Measurements from ENCODE around the gene TEX26.

TEX26 gene

DNA sequence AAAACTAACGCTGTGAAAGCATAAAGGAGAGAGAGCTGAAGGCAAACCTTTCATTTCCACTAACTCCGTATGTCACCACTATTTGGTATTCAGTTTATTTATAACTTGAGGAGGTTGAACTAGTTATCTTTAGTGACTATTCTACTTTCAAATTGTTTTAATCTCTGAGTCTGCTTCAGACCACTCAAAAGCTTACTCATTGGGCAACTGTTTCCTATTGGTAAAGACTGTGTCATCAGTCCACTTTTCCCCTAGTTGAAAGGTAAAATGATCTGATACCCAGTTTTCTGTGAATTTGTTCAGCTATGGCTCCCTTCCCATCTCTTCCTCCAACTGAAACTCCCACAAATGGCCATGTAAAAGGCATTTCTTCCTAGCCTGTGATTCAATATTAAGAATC lies 39.1 kb downstream of the TEX26 start:
- H3K27ac ChIP-seq (ENCODE audit: low read depth, low read length): no peak overlapping the region
- H3K4me3 ChIP-seq (ENCODE audit: low read depth in 1 of 5, low read length in 5 of 5): no peak overlapping the region
- no peaks in the 10 kb centered on the region for H3K9me3 ChIP-seq (ENCODE audit: control insufficient read depth in 5 of 5, low read length in 5 of 5)
- no peaks in the 10 kb centered on the region for H3K36me3 ChIP-seq (ENCODE audit: control insufficient read depth in 5 of 5, insufficient read depth in 5 of 5, low read length in 5 of 5)
- H3K27me3 ChIP-seq (ENCODE audit: control insufficient read depth in 5 of 5, insufficient read depth in 4 of 5, low read length in 5 of 5): no peaks in the 10 kb centered on the region
- no peak overlapping the region for H3K9ac ChIP-seq (ENCODE audit: low read length in 5 of 5)
- no peaks in the 10 kb centered on the region for H3K4me1 ChIP-seq (ENCODE audit: control insufficient read depth in 5 of 5, insufficient read depth in 5 of 5, low read length in 5 of 5)

DNA sequence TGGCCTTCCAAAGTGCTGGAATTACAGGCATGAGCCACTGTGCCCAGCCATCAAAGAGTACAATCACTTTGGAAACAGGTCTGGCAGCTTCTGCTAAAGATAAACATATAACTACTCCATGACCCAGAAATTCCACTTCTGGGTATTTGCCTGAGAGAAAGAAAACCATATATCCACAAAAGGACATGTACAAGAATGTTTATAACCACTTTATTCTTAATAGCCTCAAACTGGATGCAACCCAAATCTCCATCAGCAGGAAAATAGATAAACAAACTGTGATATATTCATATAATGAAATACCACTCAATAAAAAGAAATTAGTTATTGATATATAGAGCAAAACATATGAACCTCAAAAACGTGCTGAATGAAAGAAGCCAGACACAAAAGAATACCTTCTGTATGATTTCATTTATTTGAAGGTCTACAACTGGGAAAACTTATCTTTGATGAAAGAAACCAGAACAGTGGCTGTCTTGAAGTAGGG lies 40.5 kb downstream of the TEX26 start:
- H3K36me3 ChIP-seq (ENCODE audit: control insufficient read depth in 5 of 5, insufficient read depth in 5 of 5, low read length in 5 of 5): no peaks in the 10 kb centered on the region
- H3K4me1 ChIP-seq (ENCODE audit: control insufficient read depth in 5 of 5, insufficient read depth in 5 of 5, low read length in 5 of 5): peaks cover 0 to 4% (median under 1%) of the 10 kb centered on the region in 5 donors
- H3K27me3 ChIP-seq (ENCODE audit: control insufficient read depth in 5 of 5, insufficient read depth in 4 of 5, low read length in 5 of 5): peaks cover 0 to 3% (median 0%) of the 10 kb centered on the region in 5 donors
- no peaks in the 10 kb centered on the region for H3K9me3 ChIP-seq (ENCODE audit: control insufficient read depth in 5 of 5, low read length in 5 of 5)
- no peak overlapping the region for H3K9ac ChIP-seq (ENCODE audit: low read length in 5 of 5)
- H3K4me3 ChIP-seq (ENCODE audit: low read depth in 1 of 5, low read length in 5 of 5): no peak overlapping the region
- no peak overlapping the region for H3K27ac ChIP-seq (ENCODE audit: low read depth, low read length)

DNA sequence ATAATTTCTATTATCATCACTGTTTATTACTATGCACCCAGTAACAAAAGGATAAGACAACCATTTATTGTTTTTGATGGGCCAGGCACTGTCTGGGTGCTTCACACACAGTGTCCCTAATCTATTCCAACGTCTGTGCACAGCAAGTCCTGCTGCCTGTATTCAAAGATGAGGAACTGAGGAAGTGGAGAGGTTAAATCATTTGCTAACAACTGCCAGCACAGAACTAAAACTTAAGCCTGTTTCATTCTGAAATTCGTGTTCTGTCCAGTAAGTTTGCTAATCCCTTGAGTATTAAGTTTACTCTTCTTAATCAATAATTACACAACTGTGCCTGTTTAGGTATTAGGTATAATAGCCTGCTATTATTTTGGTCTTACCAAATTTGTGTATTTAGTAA lies 41.9 kb downstream of the TEX26 start:
- Histone ChIP-seq H3K9me3 (ENCODE audit: control insufficient read depth in 5 of 5, low read length in 5 of 5) (no peaks in the 10 kb centered on the region), H3K4me3 (ENCODE audit: low read depth in 1 of 5, low read length in 5 of 5) (no peak overlapping the region), H3K9ac (ENCODE audit: low read length in 5 of 5) (no peak overlapping the region), H3K27me3 (ENCODE audit: control insufficient read depth in 5 of 5, insufficient read depth in 4 of 5, low read length in 5 of 5) (peaks cover 0 to 3% (median 0%) of the 10 kb centered on the region in 5 donors), H3K36me3 (ENCODE audit: control insufficient read depth in 5 of 5, insufficient read depth in 5 of 5, low read length in 5 of 5) (no peaks in the 10 kb centered on the region), H3K4me1 (ENCODE audit: control insufficient read depth in 5 of 5, insufficient read depth in 5 of 5, low read length in 5 of 5) (peaks cover 0 to 6% (median 4%) of the 10 kb centered on the region in 5 donors), H3K27ac (ENCODE audit: low read depth, low read length) (no peak overlapping the region)

DNA sequence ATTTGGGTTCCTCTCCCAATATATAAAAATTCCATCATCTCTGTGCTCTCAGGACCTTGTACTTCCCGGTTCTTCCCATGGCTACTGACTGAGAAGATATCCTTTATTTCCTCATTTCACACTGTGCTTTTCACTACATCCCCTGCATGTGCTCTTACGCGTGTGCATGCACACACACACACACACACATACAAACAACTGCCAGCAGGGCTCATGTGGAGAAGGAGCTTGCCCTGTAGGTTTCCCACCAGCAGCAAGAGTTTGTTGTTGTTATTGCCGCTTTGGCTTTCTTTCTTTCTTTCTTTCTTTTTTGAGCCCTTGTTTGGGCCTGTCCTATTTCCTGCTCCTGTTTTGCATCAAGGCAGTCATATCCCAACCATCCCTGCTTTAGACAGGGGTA lies 43.6 kb downstream of the TEX26 start:
- H3K27ac ChIP-seq (ENCODE audit: low read depth, low read length): no peak overlapping the region
- peaks cover 0 to 3% (median 0%) of the 10 kb centered on the region in 5 donors for H3K27me3 ChIP-seq (ENCODE audit: control insufficient read depth in 5 of 5, insufficient read depth in 4 of 5, low read length in 5 of 5)
- H3K36me3 ChIP-seq (ENCODE audit: control insufficient read depth in 5 of 5, insufficient read depth in 5 of 5, low read length in 5 of 5): no peaks in the 10 kb centered on the region
- H3K4me3 ChIP-seq (ENCODE audit: low read depth in 1 of 5, low read length in 5 of 5): no peak overlapping the region
- no peak overlapping the region for H3K9ac ChIP-seq (ENCODE audit: low read length in 5 of 5)
- H3K4me1 ChIP-seq (ENCODE audit: control insufficient read depth in 5 of 5, insufficient read depth in 5 of 5, low read length in 5 of 5): peaks cover 0 to 7% (median 4%) of the 10 kb centered on the region in 5 donors
- no peaks in the 10 kb centered on the region for H3K9me3 ChIP-seq (ENCODE audit: control insufficient read depth in 5 of 5, low read length in 5 of 5)

DNA sequence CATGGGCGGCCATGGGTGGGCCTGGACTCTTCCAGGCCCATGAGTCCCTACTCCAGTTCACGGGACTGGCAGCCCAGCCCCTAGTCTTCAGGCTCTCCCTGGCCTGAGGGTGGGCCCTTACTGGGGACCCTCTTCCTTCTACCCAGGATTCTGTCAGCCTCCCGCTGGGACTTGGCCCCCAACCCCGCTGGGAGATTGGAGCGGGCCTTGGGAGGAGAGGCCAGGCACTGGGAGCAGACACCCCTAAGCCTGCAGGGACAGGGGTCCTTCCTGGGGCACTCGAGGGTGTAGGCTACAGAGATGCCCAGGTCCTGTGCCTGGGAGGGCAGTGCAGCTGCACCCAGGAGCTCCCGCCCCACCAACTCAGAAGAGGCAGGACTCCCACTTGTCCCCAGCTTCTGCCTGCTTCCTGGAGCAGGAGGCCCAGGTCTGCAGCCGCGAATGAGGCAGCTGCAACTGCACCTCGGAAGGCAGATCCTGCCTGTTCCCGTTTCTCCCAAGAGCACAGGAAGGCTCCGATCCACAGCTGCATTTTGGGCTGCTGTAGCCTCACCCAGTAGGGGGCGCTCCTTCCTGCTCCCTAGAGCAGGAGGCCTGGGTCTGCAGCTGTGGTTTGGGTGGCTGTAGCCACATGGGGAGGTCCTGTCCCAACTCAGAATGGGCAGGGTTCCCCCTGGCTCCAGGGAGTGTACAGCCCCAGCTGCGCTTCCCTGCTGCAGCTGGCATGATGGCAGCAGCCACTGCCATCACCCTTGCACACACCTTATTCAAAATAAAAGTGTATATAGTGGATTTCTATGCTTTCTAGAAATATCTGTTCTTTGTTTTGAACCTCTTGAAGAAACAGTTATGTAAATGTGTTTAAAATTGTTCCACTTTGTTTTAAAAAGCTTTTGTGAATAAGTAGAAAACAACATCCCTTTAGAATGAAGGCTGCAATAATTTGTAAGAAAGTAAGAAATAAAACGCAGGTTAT lies 46.8 kb downstream of the TEX26 start:
- no peak overlapping the region for H3K9ac ChIP-seq (ENCODE audit: low read length in 5 of 5)
- peaks cover 0 to 3% (median 0%) of the 10 kb centered on the region in 5 donors for H3K27me3 ChIP-seq (ENCODE audit: control insufficient read depth in 5 of 5, insufficient read depth in 4 of 5, low read length in 5 of 5)
- H3K27ac ChIP-seq (ENCODE audit: low read depth, low read length): no peak overlapping the region
- H3K4me3 ChIP-seq (ENCODE audit: low read depth in 1 of 5, low read length in 5 of 5): no peak overlapping the region
- peaks cover 0 to 7% (median 4%) of the 10 kb centered on the region in 5 donors for H3K4me1 ChIP-seq (ENCODE audit: control insufficient read depth in 5 of 5, insufficient read depth in 5 of 5, low read length in 5 of 5)
- no peaks in the 10 kb centered on the region for H3K9me3 ChIP-seq (ENCODE audit: control insufficient read depth in 5 of 5, low read length in 5 of 5)
- H3K36me3 ChIP-seq (ENCODE audit: control insufficient read depth in 5 of 5, insufficient read depth in 5 of 5, low read length in 5 of 5): no peaks in the 10 kb centered on the region

DNA sequence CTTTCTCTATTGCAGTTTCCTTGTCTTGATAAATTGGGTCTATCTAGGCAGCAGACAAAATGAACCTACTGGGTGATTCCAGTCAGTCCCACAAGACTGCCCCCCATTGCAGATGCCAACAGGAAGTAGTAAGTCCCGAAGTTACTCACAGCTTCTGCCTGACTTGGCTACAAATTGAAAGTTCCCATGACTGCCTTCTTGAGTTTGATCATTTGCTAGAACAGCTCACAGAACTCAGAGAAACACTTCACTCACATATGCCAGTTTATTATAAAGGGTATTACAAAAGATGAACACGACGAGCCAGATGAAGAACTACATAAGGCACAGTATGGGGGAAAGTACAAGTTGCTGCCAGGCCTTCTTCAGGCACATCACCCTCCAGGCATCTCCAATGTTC lies 50.0 kb downstream of the TEX26 start:
- Histone ChIP-seq H3K4me3 (ENCODE audit: low read depth in 1 of 5, low read length in 5 of 5) (no peak overlapping the region), H3K4me1 (ENCODE audit: control insufficient read depth in 5 of 5, insufficient read depth in 5 of 5, low read length in 5 of 5) (peaks cover 0 to 11% (median 3%) of the 10 kb centered on the region in 5 donors), H3K9ac (ENCODE audit: low read length in 5 of 5) (no peak overlapping the region), H3K27me3 (ENCODE audit: control insufficient read depth in 5 of 5, insufficient read depth in 4 of 5, low read length in 5 of 5) (peaks cover 0 to 2% (median 0%) of the 10 kb centered on the region in 5 donors), H3K27ac (ENCODE audit: low read depth, low read length) (no peak overlapping the region), H3K9me3 (ENCODE audit: control insufficient read depth in 5 of 5, low read length in 5 of 5) (no peaks in the 10 kb centered on the region), H3K36me3 (ENCODE audit: control insufficient read depth in 5 of 5, insufficient read depth in 5 of 5, low read length in 5 of 5) (no peaks in the 10 kb centered on the region)

DNA sequence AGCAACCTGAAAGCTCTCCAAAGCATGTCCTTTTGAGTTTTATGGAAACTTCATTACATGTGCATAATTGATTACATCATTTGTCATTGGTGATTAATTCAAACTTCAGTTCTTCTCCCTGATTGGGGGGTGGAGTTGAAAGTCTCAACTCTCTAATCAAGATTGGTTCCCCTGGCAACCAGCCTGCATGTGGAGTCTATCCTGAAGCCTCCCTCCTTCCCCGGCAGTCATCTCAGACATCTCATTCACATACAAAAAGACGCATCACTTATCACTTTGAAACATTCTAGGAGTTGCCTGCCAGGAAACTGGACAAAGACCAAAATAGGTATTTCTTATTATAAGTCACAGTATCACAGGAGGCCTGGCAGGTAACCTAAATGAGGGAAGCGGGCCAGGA lies 50.5 kb downstream of the TEX26 start:
- H3K4me3 ChIP-seq (ENCODE audit: low read depth in 1 of 5, low read length in 5 of 5): no peak overlapping the region
- H3K9me3 ChIP-seq (ENCODE audit: control insufficient read depth in 5 of 5, low read length in 5 of 5): no peaks in the 10 kb centered on the region
- no peaks in the 10 kb centered on the region for H3K36me3 ChIP-seq (ENCODE audit: control insufficient read depth in 5 of 5, insufficient read depth in 5 of 5, low read length in 5 of 5)
- no peak overlapping the region for H3K27ac ChIP-seq (ENCODE audit: low read depth, low read length)
- no peaks in the 10 kb centered on the region for H3K27me3 ChIP-seq (ENCODE audit: control insufficient read depth in 5 of 5, insufficient read depth in 4 of 5, low read length in 5 of 5)
- H3K4me1 ChIP-seq (ENCODE audit: control insufficient read depth in 5 of 5, insufficient read depth in 5 of 5, low read length in 5 of 5): peaks cover 0 to 11% (median 0%) of the 10 kb centered on the region in 5 donors
- H3K9ac ChIP-seq (ENCODE audit: low read length in 5 of 5): no peak overlapping the region

DNA sequence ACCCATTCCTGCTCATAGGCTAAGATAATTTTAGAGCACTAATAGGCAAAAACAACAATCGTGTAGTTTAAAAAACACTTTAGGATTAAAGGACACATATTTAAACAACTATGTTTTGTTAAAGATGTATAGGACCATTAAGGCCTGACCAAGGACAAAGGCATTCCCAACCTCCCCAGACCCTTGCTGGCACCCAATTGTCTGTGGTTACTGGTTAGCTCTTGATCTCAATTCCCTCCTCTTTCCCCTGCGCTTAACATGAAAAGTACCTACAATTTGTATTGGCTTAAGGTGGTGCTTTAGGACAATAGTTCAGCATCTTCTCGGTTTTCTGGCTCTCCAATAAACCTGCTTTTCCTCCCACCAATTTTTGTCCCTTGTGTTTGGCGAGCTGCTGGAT lies 51.0 kb downstream of the TEX26 start:
- H3K4me1 ChIP-seq (ENCODE audit: control insufficient read depth in 5 of 5, insufficient read depth in 5 of 5, low read length in 5 of 5): peaks cover 0 to 7% (median 0%) of the 10 kb centered on the region in 5 donors
- H3K4me3 ChIP-seq (ENCODE audit: low read depth in 1 of 5, low read length in 5 of 5): no peak overlapping the region

DNA sequence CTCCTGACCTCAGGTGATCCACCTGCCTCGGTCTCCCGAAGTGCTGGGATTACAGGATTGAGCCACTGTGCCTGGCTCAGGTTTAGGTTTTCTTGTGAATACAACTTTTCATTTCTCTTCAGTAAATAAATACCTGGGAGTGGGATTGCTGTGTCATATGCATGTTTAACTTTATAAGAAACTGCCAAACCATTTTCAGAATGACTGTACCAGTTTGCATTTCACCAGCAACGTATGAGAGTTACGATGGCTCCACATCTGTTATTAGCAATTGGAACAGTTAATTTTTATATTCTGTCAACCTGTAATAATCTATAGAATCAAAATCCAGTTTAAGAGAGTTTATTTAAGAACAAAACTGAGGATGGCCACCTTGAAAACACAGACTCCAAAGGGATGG lies 52.2 kb downstream of the TEX26 start:
- Histone ChIP-seq H3K4me1 (ENCODE audit: control insufficient read depth in 5 of 5, insufficient read depth in 5 of 5, low read length in 5 of 5) (peaks cover 0 to 4% (median 0%) of the 10 kb centered on the region in 5 donors), H3K27ac (ENCODE audit: low read depth, low read length) (no peak overlapping the region), H3K9me3 (ENCODE audit: control insufficient read depth in 5 of 5, low read length in 5 of 5) (no peaks in the 10 kb centered on the region), H3K27me3 (ENCODE audit: control insufficient read depth in 5 of 5, insufficient read depth in 4 of 5, low read length in 5 of 5) (no peaks in the 10 kb centered on the region), H3K9ac (ENCODE audit: low read length in 5 of 5) (no peak overlapping the region), H3K36me3 (ENCODE audit: control insufficient read depth in 5 of 5, insufficient read depth in 5 of 5, low read length in 5 of 5) (no peaks in the 10 kb centered on the region), H3K4me3 (ENCODE audit: low read depth in 1 of 5, low read length in 5 of 5) (no peak overlapping the region)

More for the DNA sequence above, 51.0 kb downstream of the TEX26 start:
- no peaks in the 10 kb centered on the region for H3K27me3 ChIP-seq (ENCODE audit: control insufficient read depth in 5 of 5, insufficient read depth in 4 of 5, low read length in 5 of 5)
- H3K9me3 ChIP-seq (ENCODE audit: control insufficient read depth in 5 of 5, low read length in 5 of 5): no peaks in the 10 kb centered on the region
- no peak overlapping the region for H3K27ac ChIP-seq (ENCODE audit: low read depth, low read length)
- H3K36me3 ChIP-seq (ENCODE audit: control insufficient read depth in 5 of 5, insufficient read depth in 5 of 5, low read length in 5 of 5): no peaks in the 10 kb centered on the region
- H3K9ac ChIP-seq (ENCODE audit: low read length in 5 of 5): no peak overlapping the region

DNA sequence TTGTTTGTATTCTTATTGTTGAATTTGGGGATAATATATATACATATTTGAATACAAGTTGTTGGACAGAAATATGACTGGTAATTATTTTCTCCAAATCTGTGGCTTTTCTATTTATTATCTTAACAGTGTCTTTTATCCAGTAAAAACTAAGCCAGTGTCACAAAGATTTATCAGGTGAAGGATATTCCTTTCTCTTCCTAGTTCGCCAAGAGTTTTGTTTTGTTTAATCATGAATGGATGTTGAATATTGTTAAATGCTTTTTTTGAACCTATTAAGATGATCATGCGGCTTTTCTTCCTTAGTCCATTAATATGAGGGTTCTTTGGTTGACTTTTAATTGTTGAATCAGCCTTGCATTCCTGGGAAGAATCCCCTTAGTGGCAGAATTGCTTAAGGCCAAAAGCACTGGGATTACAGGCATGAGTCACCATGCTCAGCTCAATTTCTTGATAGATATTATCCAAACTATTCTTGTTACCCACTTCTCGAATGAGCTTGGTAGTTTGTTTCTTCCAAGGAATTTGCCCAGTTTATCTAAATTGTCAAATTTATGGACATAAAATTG lies 53.3 kb downstream of the TEX26 start:
- Histone ChIP-seq H3K9me3 (ENCODE audit: control insufficient read depth in 5 of 5, low read length in 5 of 5) (no peaks in the 10 kb centered on the region), H3K27ac (ENCODE audit: low read depth, low read length) (no peak overlapping the region), H3K4me3 (ENCODE audit: low read depth in 1 of 5, low read length in 5 of 5) (no peak overlapping the region), H3K27me3 (ENCODE audit: control insufficient read depth in 5 of 5, insufficient read depth in 4 of 5, low read length in 5 of 5) (no peaks in the 10 kb centered on the region), H3K4me1 (ENCODE audit: control insufficient read depth in 5 of 5, insufficient read depth in 5 of 5, low read length in 5 of 5) (peaks cover 0 to 4% (median 0%) of the 10 kb centered on the region in 5 donors), H3K9ac (ENCODE audit: low read length in 5 of 5) (no peak overlapping the region), H3K36me3 (ENCODE audit: control insufficient read depth in 5 of 5, insufficient read depth in 5 of 5, low read length in 5 of 5) (no peaks in the 10 kb centered on the region)
